B cell (primary cell): ENCODE results near the gene MATN1. TPM values are rescaled to one million over a fixed set of nuclear protein-coding genes. Genes with fewer than 3 reads are reported as not detected.

Source experiments
- ATAC-seq: fragments of 200-7000 bp; cut with Tn5 transposase; one replicate; pipeline ENCODE4 v1.10.0; 2021; ENCODE audit warnings: low read depth, mild to moderate bottlenecking, moderate number of reproducible peaks, moderate library complexity
- CTCF ChIA-PET: fragments of 350-600 bp; sonication (Branson Sonifier 250); formaldehyde crosslinking; loops from one replicate; lab custom pipeline; 2021; ENCODE audit warnings: antibody characterized with exemption, inconsistent platforms; lab: Charles Lee
- POLR2A ChIA-PET: fragments of 350-600 bp; sonication (Branson Sonifier 250); formaldehyde crosslinking; loops from one replicate; lab custom pipeline; 2021; ENCODE audit warnings: antibody characterized with exemption; lab: Charles Lee
- DNase-seq: peaks from one replicate; pipeline ENCODE4 v3.0.0; 2013
- H2AFZ ChIP-seq: 2 replicates; pipeline ENCODE4 v1.6.1; 2012; ENCODE audit warnings: mild to moderate bottlenecking, low read depth, low read length; ENCODE audit not compliant: insufficient read depth, poor library complexity, severe bottlenecking
- H3K27ac ChIP-seq, 2 donors: 1 replicate in 1 of 2; 2 replicates in 1 of 2; pipeline ENCODE4 v1.5.1; 2012 to 2013; ENCODE audit warnings: low read length in 2 of 2, mild to moderate bottlenecking in 2 of 2, moderate library complexity in 1 of 2
- H3K27me3 ChIP-seq, 4 experiments: fragments of 200-600 bp in 1 of 4; sonication (generic) in 1 of 4; replicated peaks in 1 of 4; 1 replicate in 2 of 4; 2 replicates in 2 of 4; pipeline versions ENCODE4 v1.6.1 to v1.7.0; 2013 to 2016; ENCODE audit warnings: low read length in 3 of 4, mild to moderate bottlenecking in 2 of 4, mixed read lengths in 1 of 4, moderate library complexity in 1 of 4; ENCODE audit not compliant: insufficient read depth in 4 of 4, control insufficient read depth in 3 of 4; ENCODE audit errors: control extremely low read depth in 1 of 4
- H3K36me3 ChIP-seq, 2 experiments: replicated peaks in 1 of 2; 1 replicate in 1 of 2; 2 replicates in 1 of 2; pipeline versions ENCODE4 v1.6.1 to v1.7.1; 2013; ENCODE audit warnings: low read length in 1 of 2; ENCODE audit not compliant: insufficient read depth in 2 of 2, control insufficient read depth in 1 of 2; ENCODE audit errors: control extremely low read depth in 1 of 2, extremely low read depth in 1 of 2
- H3K4me1 ChIP-seq, 2 donors: fragments of 200-600 bp in 1 of 2; sonication (generic) in 1 of 2; 1 replicate in 1 of 2; 2 replicates in 1 of 2; pipeline versions ENCODE4 v1.5.1 to v1.6.1; 2013 to 2017; ENCODE audit warnings: low read length in 2 of 2; ENCODE audit not compliant: control insufficient read depth in 2 of 2, insufficient read depth in 2 of 2
- H3K4me2 ChIP-seq: replicated peaks from 2 replicates; pipeline ENCODE3; 2012; ENCODE audit warnings: mild to moderate bottlenecking, low read depth, low read length; ENCODE audit not compliant: poor library complexity, severe bottlenecking
- H3K4me3 ChIP-seq, 5 experiments: fragments of 200-600 bp in 1 of 5; sonication (generic) in 1 of 5; 1 replicate in 3 of 5; 2 replicates in 2 of 5; pipeline versions ENCODE4 v1.5.1 to v1.7.0; 2011 to 2016; ENCODE audit warnings: low read length in 4 of 5, mild to moderate bottlenecking in 4 of 5, low read depth in 2 of 5, control low read depth in 1 of 5, moderate library complexity in 1 of 5; ENCODE audit not compliant: insufficient read depth in 1 of 5; ENCODE audit errors: control extremely low read depth in 1 of 5, extremely low read depth in 1 of 5
- H3K79me2 ChIP-seq: fragments of 200-600 bp; sonication (generic); one replicate; pipeline ENCODE4 v1.6.0; 2016; ENCODE audit warnings: low read length; ENCODE audit not compliant: control insufficient read depth, insufficient read depth
- H3K9ac ChIP-seq: fragments of 200-600 bp; sonication (generic); 2 replicates; pipeline ENCODE4 v1.6.1; 2017; ENCODE audit warnings: mild to moderate bottlenecking, low read length, moderate library complexity
- H3K9me3 ChIP-seq, 3 donors: one replicate each; pipeline versions ENCODE4 v1.6.1 to v1.7.1; 2013; ENCODE audit warnings: low read length in 2 of 3; ENCODE audit not compliant: control insufficient read depth in 2 of 3, insufficient read depth in 1 of 3; ENCODE audit errors: control extremely low read depth in 1 of 3
- H4K20me1 ChIP-seq: 2 replicates; pipeline ENCODE4 v1.6.0; 2012; ENCODE audit warnings: mild to moderate bottlenecking, low read length; ENCODE audit not compliant: insufficient read depth, control insufficient read depth, poor library complexity, severe bottlenecking
- H3K27ac Mint-ChIP-seq: one replicate; pipeline ENCODE4 v1.8.0; 2021; ENCODE audit warnings: mixed read lengths
- H3K27me3 Mint-ChIP-seq: one replicate; pipeline ENCODE4 v1.8.0; 2021; ENCODE audit warnings: mixed read lengths
- H3K4me1 Mint-ChIP-seq: one replicate; pipeline ENCODE4 v1.8.0; 2021; ENCODE audit warnings: mixed read lengths
- H3K4me3 Mint-ChIP-seq: one replicate; pipeline ENCODE4 v1.8.0; 2021; ENCODE audit warnings: mixed read lengths
- H3K9me3 Mint-ChIP-seq: one replicate; pipeline ENCODE4 v1.8.0; 2022; ENCODE audit warnings: mixed read lengths; ENCODE audit not compliant: insufficient read depth
- CTCF ChIP-seq: fragments of 200-600 bp; IDR thresholded peaks from one replicate; pipeline ENCODE4 v1.8.0; 2022; ENCODE audit warnings: antibody characterized with exemption, mild to moderate bottlenecking
- EZH2 ChIP-seq: IDR thresholded peaks from 2 replicates; pipeline ENCODE4 v1.6.1; 2012; ENCODE audit warnings: borderline replicate concordance, low read depth, mild to moderate bottlenecking, moderate library complexity, low read length; ENCODE audit not compliant: insufficient read depth, poor library complexity, severe bottlenecking
- WGBS: methylation state at CpG from one replicate; pipeline ENCODE4 v1.1.5; 2013; ENCODE audit warnings: missing lambda C conversion rate; ENCODE audit not compliant: insufficient coverage; 5-methylcytosine and 5-hydroxymethylcytosine counted together
- intact Hi-C: fragments of 100-400 bp; cut with micrococcal nuclease; formaldehyde crosslinking; loops from one replicate; pipeline ENCODE4 v1.10.0; 2022
- polyA plus RNA-seq: library from polyadenylated mRNA; depleted of rRNA; stranded (reverse); fragments of >200 nt; gene quantifications from 2 replicates; pipeline ENCODE4 v1.2.3, GENCODE V29; 2012
- total RNA-seq, 2 donors: library from RNA; stranded (reverse); fragments of 120-200 nt in 1 of 2; gene quantifications; 1 replicate in 1 of 2; 2 replicates in 1 of 2; pipeline versions ENCODE4 v1.2.3 to v1.2.4, GENCODE V29; 2013 to 2022

The MATN1 gene
- total and polyA plus RNA-seq, 2 donors (not counting 1 experiment from before 2014, with no cell fraction given), result 2.5 to 3.2 TPM

- Mint-ChIP-seq H3K4me3 (no peak overlapping the region), H3K27me3 (peaks cover 27% of the 10 kb centered on the region), H3K27ac (no peak overlapping the region), H3K4me1 (peaks cover 4% of the 10 kb centered on the region), H3K9me3 (no peaks in the 10 kb centered on the region)
- no peaks in the 10 kb centered on the region for H3K9me3 ChIP-seq
- peaks cover 0 to 6% of the 10 kb centered on the region in 2 donors for H3K4me1 ChIP-seq
- peak; percentile 77 for TF ChIP-seq CTCF
- no peak for TF ChIP-seq EZH2
- no peak overlapping the region for H3K4me3 ChIP-seq
- no peaks in the 10 kb centered on the region for H3K36me3 ChIP-seq
- H3K79me2 ChIP-seq, result no peaks in the 10 kb centered on the region
- no peak overlapping the region for H3K9ac ChIP-seq
- intact Hi-C loops, result loop anchor here (1.0 kb wide), 1 partner anchor 1471 kb away; the partner anchor contains the start of gene PTPRU
- no peak overlapping the region for H3K4me2 ChIP-seq
- ATAC-seq, result peak; percentile 97
- DNase-seq, result peak; percentile 70
- no peak overlapping the region for H3K27ac ChIP-seq
- WGBS, result 65% methylated on average over 12 of the region's 16 CpGs
- peaks cover 0 to 23% (median 3%) of the 10 kb centered on the region in 4 experiments for H3K27me3 ChIP-seq
- no peak overlapping the region for H2AFZ ChIP-seq
- H4K20me1 ChIP-seq, result no peaks in the 10 kb centered on the region
- ChIA-PET CTCF (interaction anchor here (0.7 to 2.0 kb wide), 7 partner anchors 9 to 1831 kb away, joined by 3 to 7 read pairs (median 4); partner anchors contain the start of gene PTPRU), POLR2A (interaction anchor here (0.7 kb wide), 1 partner anchor 221 kb away, joined by 3 read pairs; no protein-coding TSS in a partner anchor)
These were observed 15.7 kb downstream of the MATN1 start for GRCh38 chr1:30707412-30708360.
